ENCODE data around the gene PRKG2.

Gene PRKG2

DNA sequence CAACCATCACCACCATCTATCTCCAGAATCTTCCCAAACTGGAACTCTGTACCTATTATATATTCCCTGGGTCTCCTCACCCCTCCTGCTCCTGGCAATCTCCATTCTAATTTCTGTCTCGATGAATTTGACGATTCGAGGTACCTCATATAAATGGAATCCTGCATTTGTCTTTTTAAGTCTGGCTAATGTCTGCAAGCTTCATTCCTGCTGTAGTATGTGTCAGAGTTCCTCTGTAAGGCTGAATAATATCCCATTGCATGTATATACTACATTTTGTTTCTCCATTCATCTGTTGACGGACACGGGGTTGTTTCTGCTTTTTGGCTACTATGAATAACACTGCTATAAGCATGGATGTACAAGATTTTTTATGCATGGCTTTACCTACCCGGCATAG lies 19.5 kb downstream of the PRKG2 start:
- DNase-seq (ENCODE audit: low spot score), result no peak
- in situ Hi-C loops (cut with MboI; ENCODE audit: low sequenced_read_pairs, unreplicated experiment), result no loop called here
- no peak for TF ChIP-seq CTCF (IDR thresholded peaks at IDR 0.05; ENCODE audit: borderline replicate concordance, control extremely low read depth, extremely low read depth, insufficient read depth, missing control alignments)

- no peak for DNase-seq (ENCODE audit: low spot score)
- in situ Hi-C loops (cut with MboI; ENCODE audit: low sequenced_read_pairs, unreplicated experiment), result no loop called here
- no peak for TF ChIP-seq CTCF (IDR thresholded peaks at IDR 0.05; ENCODE audit: borderline replicate concordance, control extremely low read depth, extremely low read depth, insufficient read depth, missing control alignments)
Observed at GRCh38 chr4:81194286-81194685, 20.7 kb downstream of the PRKG2 start.

DNA sequence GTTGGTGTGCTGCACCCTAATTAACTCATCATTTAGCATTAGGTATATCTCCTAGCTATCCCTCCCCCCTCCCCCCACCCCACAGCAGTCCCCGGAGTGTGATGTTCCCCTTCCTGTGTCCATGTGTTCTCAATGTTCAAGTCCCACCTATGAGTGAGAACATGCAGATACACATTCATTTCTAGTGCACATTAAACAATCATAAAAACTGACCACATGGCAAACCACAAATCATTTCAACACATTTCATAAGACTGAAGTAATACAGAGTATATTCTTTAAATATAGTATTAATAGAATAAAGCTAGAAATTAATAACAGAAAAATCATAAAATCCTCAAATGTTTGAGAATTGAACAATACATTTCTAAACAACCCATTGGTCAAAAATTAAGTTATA lies 34.1 kb downstream of the PRKG2 start:
- no peak for TF ChIP-seq CTCF (IDR thresholded peaks at IDR 0.05; ENCODE audit: borderline replicate concordance, control extremely low read depth, extremely low read depth, insufficient read depth, missing control alignments)

GRCh38 chr4:81179326-81179725 lies 35.7 kb downstream of the PRKG2 start:
- no peak for TF ChIP-seq CTCF (IDR thresholded peaks at IDR 0.05; ENCODE audit: borderline replicate concordance, control extremely low read depth, extremely low read depth, insufficient read depth, missing control alignments)
- in situ Hi-C loops (cut with MboI; ENCODE audit: low sequenced_read_pairs, unreplicated experiment), result no loop called here
- no peak for DNase-seq (ENCODE audit: low spot score)

More for the DNA sequence above, 34.1 kb downstream of the PRKG2 start:
- in situ Hi-C loops (cut with MboI; ENCODE audit: low sequenced_read_pairs, unreplicated experiment), result no loop called here
- DNase-seq (ENCODE audit: low spot score), result no peak

- DNase-seq (ENCODE audit: low spot score), result no peak
- in situ Hi-C loops (cut with MboI; ENCODE audit: low sequenced_read_pairs, unreplicated experiment), result no loop called here
- no peak for TF ChIP-seq CTCF (IDR thresholded peaks at IDR 0.05; ENCODE audit: borderline replicate concordance, control extremely low read depth, extremely low read depth, insufficient read depth, missing control alignments)
Observed at GRCh38 chr4:81173213-81173612, 41.8 kb downstream of the PRKG2 start.

- no peak for DNase-seq (ENCODE audit: low spot score)
- in situ Hi-C loops (cut with MboI; ENCODE audit: low sequenced_read_pairs, unreplicated experiment), result no loop called here
Observed at GRCh38 chr4:81166458-81167160, 48.4 kb downstream of the PRKG2 start.

More at GRCh38 chr4:81166458-81167160, 48.4 kb downstream of the PRKG2 start:
- TF ChIP-seq CTCF (IDR thresholded peaks at IDR 0.05; ENCODE audit: borderline replicate concordance, control extremely low read depth, extremely low read depth, insufficient read depth, missing control alignments), result no peak

Data from GM13976 (cell line).